Gastrocnemius medialis (tissue), 4 donors: ENCODE results near the gene PTGDR. TPM values are rescaled to one million over a fixed set of nuclear protein-coding genes. Genes with fewer than 3 reads are reported as not detected.

Experiments
- ATAC-seq, 2 donors: fragments of 150-250 bp; one replicate each; pipeline ENCODE4 v1.9.1; 2016
- DNase-seq, 2 donors: peaks; one replicate each; pipeline ENCODE4 v3.0.0-alpha.2; 2019
- H3K27ac ChIP-seq, 4 donors: fragments of 200-600 bp; sonication (generic); 1 replicate in 1 of 4; 2 replicates in 3 of 4; pipeline ENCODE4 v1.5.1; 2016 to 2018; ENCODE audit warnings: mild to moderate bottlenecking in 2 of 4, moderate library complexity in 1 of 4
- H3K27me3 ChIP-seq, 3 donors: fragments of 200-600 bp; sonication (generic) in 2 of 3; 1 replicate in 1 of 3; 2 replicates in 2 of 3; pipeline versions ENCODE4 v1.5.1 to v1.6.0; 2016 to 2019; ENCODE audit warnings: mild to moderate bottlenecking in 1 of 3, moderate library complexity in 1 of 3
- H3K36me3 ChIP-seq, 2 donors: fragments of 200-600 bp; sonication (generic) in 1 of 2; one replicate each; pipeline ENCODE4 v1.5.1; 2017 to 2018
- H3K4me1 ChIP-seq, 2 donors: fragments of 200-600 bp; sonication (generic) in 1 of 2; one replicate each; pipeline ENCODE4 v1.5.1; 2016 to 2017; ENCODE audit warnings: mild to moderate bottlenecking in 2 of 2
- H3K4me3 ChIP-seq, 4 donors: fragments of 200-600 bp; sonication (generic) in 3 of 4; 1 replicate in 1 of 4; 2 replicates in 3 of 4; pipeline ENCODE4 v1.5.1; 2016 to 2019; ENCODE audit warnings: mild to moderate bottlenecking in 2 of 4
- H3K9me3 ChIP-seq, 3 donors: fragments of 200-600 bp; sonication (generic) in 2 of 3; 1 replicate in 1 of 3; 2 replicates in 2 of 3; pipeline ENCODE4 v1.5.1; 2016 to 2019
- POLR2A ChIP-seq, 2 donors: fragments of 450-650 bp; IDR thresholded peaks; one replicate each; pipeline ENCODE4 v1.6.1; 2017; ENCODE audit warnings: antibody characterized with exemption in 2 of 2, mild to moderate bottlenecking in 2 of 2, moderate library complexity in 2 of 2
- in situ Hi-C, 4 donors: fragments of 200-750 bp; cut with MboI; loops; one replicate each; pipeline versions ENCODE4 v1.15.0 to v1.8.0; 2017; ENCODE audit warnings: low sequenced_read_pairs in 4 of 4
- intact Hi-C: fragments of 100-400 bp; cut with DNase I; formaldehyde crosslinking; loops from one replicate; pipeline ENCODE4 v1.15.1; 2023; ENCODE audit warnings: low total_unique reads
- total RNA-seq, 4 donors: library from RNA; depleted of rRNA; stranded (reverse); fragments of >200 nt; gene quantifications; one replicate each; pipeline versions ENCODE4 v1.1.0 to v1.2.3, GENCODE V29; 2016
- TF ChIP-seq, protein P1 (sequence below), 5 experiments: fragments of 450-650 bp in 3 of 5; fragments of 200-600 bp in 2 of 5; sonication (generic) in 2 of 5; IDR thresholded peaks in 4 of 5; conservative IDR thresholded peaks in 1 of 5; 1 replicate in 4 of 5; 2 replicates in 1 of 5; pipeline ENCODE4 v1.5.1; 2016 to 2019; ENCODE audit warnings: antibody characterized with exemption in 5 of 5, mild to moderate bottlenecking in 3 of 5, moderate library complexity in 3 of 5

Gene PTGDR
- total RNA-seq, 4 donors from 2014 or later: 0.25 to 0.84 TPM; not detected in 2

DNA sequence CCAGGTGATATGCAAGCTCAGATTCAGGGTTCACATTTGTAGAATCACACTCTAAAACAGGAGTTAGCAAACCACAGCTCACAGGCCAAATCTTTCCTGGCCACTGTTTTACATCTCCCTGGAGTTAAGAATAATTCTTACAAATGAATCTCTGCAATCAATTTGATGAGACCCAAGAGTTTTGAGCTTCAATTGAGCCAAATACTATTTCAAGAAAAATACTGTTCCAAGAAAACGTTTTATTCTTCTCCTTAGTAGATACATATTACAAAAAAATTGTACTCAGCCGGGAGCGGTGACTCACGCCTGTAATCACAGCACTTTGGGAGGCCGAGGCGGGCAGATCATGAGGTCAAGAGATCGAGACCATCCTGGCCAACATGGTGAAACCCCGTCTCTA lies 2.5 kb downstream of the PTGDR start:
- in situ Hi-C loops: no loop called here
- H3K4me3 ChIP-seq: no peak overlapping the region
- H3K27me3 ChIP-seq: peaks cover 3 to 19% (median 13%) of the 10 kb centered on the region in 3 donors
- no peak for DNase-seq
- TF ChIP-seq POLR2A (IDR thresholded peaks at IDR 0.05): no peak
- TF ChIP-seq, protein P1, sequence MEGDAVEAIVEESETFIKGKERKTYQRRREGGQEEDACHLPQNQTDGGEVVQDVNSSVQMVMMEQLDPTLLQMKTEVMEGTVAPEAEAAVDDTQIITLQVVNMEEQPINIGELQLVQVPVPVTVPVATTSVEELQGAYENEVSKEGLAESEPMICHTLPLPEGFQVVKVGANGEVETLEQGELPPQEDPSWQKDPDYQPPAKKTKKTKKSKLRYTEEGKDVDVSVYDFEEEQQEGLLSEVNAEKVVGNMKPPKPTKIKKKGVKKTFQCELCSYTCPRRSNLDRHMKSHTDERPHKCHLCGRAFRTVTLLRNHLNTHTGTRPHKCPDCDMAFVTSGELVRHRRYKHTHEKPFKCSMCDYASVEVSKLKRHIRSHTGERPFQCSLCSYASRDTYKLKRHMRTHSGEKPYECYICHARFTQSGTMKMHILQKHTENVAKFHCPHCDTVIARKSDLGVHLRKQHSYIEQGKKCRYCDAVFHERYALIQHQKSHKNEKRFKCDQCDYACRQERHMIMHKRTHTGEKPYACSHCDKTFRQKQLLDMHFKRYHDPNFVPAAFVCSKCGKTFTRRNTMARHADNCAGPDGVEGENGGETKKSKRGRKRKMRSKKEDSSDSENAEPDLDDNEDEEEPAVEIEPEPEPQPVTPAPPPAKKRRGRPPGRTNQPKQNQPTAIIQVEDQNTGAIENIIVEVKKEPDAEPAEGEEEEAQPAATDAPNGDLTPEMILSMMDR (IDR thresholded peaks at IDR 0.05 in 4 of 5, conservative IDR thresholded peaks at IDR 0.05 in 1 of 5): no peak
- peaks cover 0 to 3% of the 10 kb centered on the region in 2 donors for H3K4me1 ChIP-seq
- intact Hi-C loops: no loop called here
- no peaks in the 10 kb centered on the region for H3K36me3 ChIP-seq
- no peak for ATAC-seq
- H3K9me3 ChIP-seq: no peaks in the 10 kb centered on the region
- H3K27ac ChIP-seq: no peak overlapping the region

DNA sequence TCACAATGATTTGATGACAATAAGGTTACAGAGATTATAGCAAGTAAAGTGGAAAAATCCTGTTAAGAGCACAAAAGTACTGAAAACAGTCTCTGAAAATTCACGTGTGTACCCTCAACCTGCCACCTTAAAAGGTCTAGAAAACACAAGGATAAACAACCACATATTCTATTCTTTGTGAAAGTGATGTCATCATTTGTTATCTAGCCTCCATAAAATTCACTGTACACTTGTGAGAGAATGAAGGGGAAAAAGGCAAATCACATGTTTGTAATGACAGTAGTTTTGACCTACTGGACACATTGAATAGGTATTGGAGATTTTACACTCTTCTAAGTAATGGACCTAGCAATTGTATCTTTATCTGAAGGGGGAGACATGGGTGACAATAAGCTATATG lies 4.0 kb downstream of the PTGDR start:
- in situ Hi-C loops (no loop called here), intact Hi-C loops (no loop called here)
- TF ChIP-seq, protein P1 (IDR thresholded peaks at IDR 0.05 in 4 of 5, conservative IDR thresholded peaks at IDR 0.05 in 1 of 5): no peak
- TF ChIP-seq POLR2A (IDR thresholded peaks at IDR 0.05): no peak
- DNase-seq: no peak
- peaks cover 3 to 19% (median 13%) of the 10 kb centered on the region in 3 donors for H3K27me3 ChIP-seq
- no peaks in the 10 kb centered on the region for H3K4me1 ChIP-seq
- no peak for ATAC-seq
- H3K4me3 ChIP-seq: no peak overlapping the region
- no peak overlapping the region for H3K27ac ChIP-seq
- H3K9me3 ChIP-seq: no peaks in the 10 kb centered on the region
- H3K36me3 ChIP-seq: no peaks in the 10 kb centered on the region

DNA sequence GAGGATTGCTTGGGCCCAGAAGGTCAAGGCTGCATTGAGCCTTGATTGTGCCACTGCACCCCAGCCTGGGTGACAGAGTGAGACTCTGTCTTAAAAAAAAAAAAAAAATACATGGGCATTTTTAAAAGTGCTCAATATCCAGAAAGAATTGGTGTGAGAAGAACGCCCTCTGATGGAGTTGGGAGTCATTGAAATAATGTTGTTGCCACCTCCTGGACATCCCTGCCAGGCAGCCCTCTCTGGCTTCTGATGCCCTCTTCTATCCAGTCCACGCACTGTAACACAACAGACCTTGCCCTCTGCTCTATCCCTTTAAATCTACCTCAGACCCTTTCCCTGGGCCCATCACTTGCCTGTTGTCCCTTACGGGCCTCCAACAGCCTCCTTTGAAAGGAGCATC lies 4.9 kb downstream of the PTGDR start:
- in situ Hi-C loops (no loop called here), intact Hi-C loops (no loop called here)
- ATAC-seq: no peak
- H3K36me3 ChIP-seq: no peaks in the 10 kb centered on the region
- H3K4me1 ChIP-seq: no peaks in the 10 kb centered on the region
- no peak overlapping the region for H3K27ac ChIP-seq
- no peak for DNase-seq
- no peak for TF ChIP-seq POLR2A (IDR thresholded peaks at IDR 0.05)
- TF ChIP-seq, protein P1 (IDR thresholded peaks at IDR 0.05 in 4 of 5, conservative IDR thresholded peaks at IDR 0.05 in 1 of 5): no peak
- H3K9me3 ChIP-seq: no peaks in the 10 kb centered on the region
- H3K27me3 ChIP-seq: peaks cover 3 to 17% (median 9%) of the 10 kb centered on the region in 3 donors
- no peak overlapping the region for H3K4me3 ChIP-seq

DNA sequence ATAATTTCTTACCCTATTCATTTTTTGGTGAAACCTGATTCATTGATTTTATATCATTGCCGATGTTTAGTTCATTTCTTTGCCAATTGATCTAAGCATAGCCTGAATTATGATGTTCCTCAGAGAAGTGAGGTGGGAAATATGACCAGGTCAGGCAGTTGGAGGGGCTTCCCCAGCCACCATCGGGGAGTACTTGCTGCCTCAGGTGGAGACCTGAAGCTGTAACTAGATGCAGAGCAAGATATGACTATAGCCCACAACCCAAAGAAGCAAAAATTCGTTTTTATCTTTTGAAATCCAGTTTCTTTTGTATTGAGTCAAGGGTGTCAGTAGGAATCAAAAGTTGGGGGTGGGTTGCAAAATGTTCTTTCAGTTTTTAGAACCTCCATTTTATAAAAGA lies 7.9 kb downstream of the PTGDR start:
- in situ Hi-C loops: no loop called here
- Histone ChIP-seq H3K27ac (no peak overlapping the region), H3K36me3 (no peaks in the 10 kb centered on the region), H3K27me3 (no peaks in the 10 kb centered on the region), H3K9me3 (no peaks in the 10 kb centered on the region), H3K4me3 (no peak overlapping the region), H3K4me1 (no peaks in the 10 kb centered on the region)
- ATAC-seq (no peak), DNase-seq (no peak)
- TF ChIP-seq, protein P1 (IDR thresholded peaks at IDR 0.05 in 4 of 5, conservative IDR thresholded peaks at IDR 0.05 in 1 of 5): no peak
- TF ChIP-seq POLR2A (IDR thresholded peaks at IDR 0.05): no peak
- intact Hi-C loops: no loop called here

DNA sequence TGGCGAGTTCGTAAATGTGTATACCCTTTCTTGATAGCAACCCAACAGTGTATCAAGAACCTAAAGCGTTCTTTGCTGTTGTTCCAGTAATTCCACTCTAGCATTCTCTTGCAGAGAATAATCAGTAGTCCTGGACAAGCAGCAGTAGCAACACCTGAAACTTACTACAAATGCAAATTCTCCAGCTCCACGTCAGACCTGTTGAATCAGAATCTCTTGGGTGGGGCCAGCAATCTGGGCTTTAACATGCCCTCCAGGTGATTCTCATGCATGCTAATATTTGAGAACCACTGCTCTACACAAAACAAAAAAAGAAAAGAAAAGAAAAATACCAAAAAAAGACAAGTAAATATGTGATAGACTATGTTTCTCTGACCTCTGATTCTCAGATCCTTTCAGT lies 10.1 kb downstream of the PTGDR start:
- no peak for ATAC-seq

More for the DNA sequence above, 10.1 kb downstream of the PTGDR start:
- no peak overlapping the region for H3K4me3 ChIP-seq
- no peaks in the 10 kb centered on the region for H3K4me1 ChIP-seq
- in situ Hi-C loops (no loop called here), intact Hi-C loops (no loop called here)
- no peaks in the 10 kb centered on the region for H3K36me3 ChIP-seq
- H3K9me3 ChIP-seq: no peaks in the 10 kb centered on the region
- no peaks in the 10 kb centered on the region for H3K27me3 ChIP-seq
- TF ChIP-seq, protein P1 (IDR thresholded peaks at IDR 0.05 in 4 of 5, conservative IDR thresholded peaks at IDR 0.05 in 1 of 5): no peak
- no peak for TF ChIP-seq POLR2A (IDR thresholded peaks at IDR 0.05)
- H3K27ac ChIP-seq: no peak overlapping the region
- no peak for DNase-seq
